B cell (primary cell): ENCODE data around the gene TMPRSS9.

Experiments
- CTCF ChIP-seq: fragments of 200-600 bp; IDR thresholded peaks from one replicate; pipeline ENCODE4 v1.8.0; 2022; ENCODE audit warnings: antibody characterized with exemption, mild to moderate bottlenecking
- EZH2 ChIP-seq: IDR thresholded peaks from 2 replicates; pipeline ENCODE4 v1.6.1; 2012; ENCODE audit warnings: borderline replicate concordance, low read depth, mild to moderate bottlenecking, moderate library complexity, low read length; ENCODE audit not compliant: insufficient read depth, poor library complexity, severe bottlenecking

- TF ChIP-seq CTCF (no peak), EZH2 (no peak)
Observed at GRCh38 chr19:2338055-2338615, 21.9 kb upstream of the TMPRSS9 start.
